ENCODE data around the gene GOLPH3L. TPM values are rescaled to one million over a fixed set of nuclear protein-coding genes. Genes with fewer than 3 reads are reported as not detected.

Gene GOLPH3L
- total and polyA plus RNA-seq, 4 donors, result 6.0 to 11.3 (median 7.5) TPM

DNA sequence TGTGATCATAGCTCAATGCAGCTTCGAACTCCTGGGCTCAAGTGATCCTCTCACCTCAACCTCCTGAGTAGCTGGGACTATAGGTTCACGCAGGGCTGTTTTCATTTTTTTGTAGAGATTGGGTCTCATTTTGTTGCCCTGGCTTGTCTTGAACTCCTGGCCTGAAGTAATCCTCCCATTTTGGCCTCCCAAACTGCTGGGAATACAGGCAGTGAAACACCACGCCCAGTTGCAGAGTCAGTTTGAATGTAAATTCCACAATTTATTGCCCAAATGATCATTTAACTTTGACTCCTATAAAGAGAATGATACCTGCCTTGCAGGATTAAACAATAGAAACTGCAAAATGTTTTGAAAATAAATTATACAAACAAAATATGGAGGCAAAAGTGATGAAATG is 10.7 kb downstream of the GOLPH3L start (continued):
- TF ChIP-seq REST (IDR thresholded peaks at IDR 0.05) (no peak), SP1 (IDR thresholded peaks at IDR 0.05) (no peak), EGR1 (IDR thresholded peaks at IDR 0.05; ENCODE audit: low read depth in 2 of 2) (no peak), FOXA1 (IDR thresholded peaks at IDR 0.05) (no peak), FOXA2 (IDR thresholded peaks at IDR 0.05) (no peak), NR2F2 (IDR thresholded peaks at IDR 0.05) (no peak), RXRA (IDR thresholded peaks at IDR 0.05) (no peak), HNF4A (conservative IDR thresholded peaks at IDR 0.05) (no peak), TAF1 (conservative IDR thresholded peaks at IDR 0.05) (no peak), YY1 (IDR thresholded peaks at IDR 0.05) (no peak), GABPA (IDR thresholded peaks at IDR 0.05 in 1 of 2, conservative IDR thresholded peaks at IDR 0.05 in 1 of 2) (no peak)
- TF ChIP-seq, protein P1, sequence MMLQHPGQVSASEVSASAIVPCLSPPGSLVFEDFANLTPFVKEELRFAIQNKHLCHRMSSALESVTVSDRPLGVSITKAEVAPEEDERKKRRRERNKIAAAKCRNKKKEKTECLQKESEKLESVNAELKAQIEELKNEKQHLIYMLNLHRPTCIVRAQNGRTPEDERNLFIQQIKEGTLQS (IDR thresholded peaks at IDR 0.05), result no peak

DNA sequence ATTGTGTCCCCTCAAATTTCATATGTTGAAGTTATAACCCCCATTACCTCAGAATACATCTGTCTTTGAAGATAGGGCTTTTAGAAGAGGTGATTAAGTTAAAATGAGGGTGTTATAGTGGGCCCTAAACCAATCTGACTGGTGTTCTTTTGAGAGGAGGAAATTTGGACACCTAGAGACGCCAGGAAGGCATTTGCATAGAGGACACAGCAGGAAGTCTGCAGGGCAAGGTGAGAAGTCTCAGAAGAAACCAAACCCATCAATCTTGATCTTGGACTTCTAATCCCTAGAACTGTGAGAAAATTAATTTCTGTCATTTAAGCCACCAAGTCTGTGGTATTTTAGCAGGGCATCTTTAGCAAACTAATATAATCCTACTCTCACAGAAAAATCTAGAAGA is 13.0 kb downstream of the GOLPH3L start:
- Histone ChIP-seq H3K4me1 (ENCODE audit: control insufficient read depth in 4 of 4, insufficient read depth in 4 of 4, low read length in 3 of 4) (no peaks in the 10 kb centered on the region), H3K27ac (ENCODE audit: low read depth in 1 of 2, low read length in 2 of 2) (no peak overlapping the region), H3K9ac (ENCODE audit: low read depth in 1 of 2, low read length in 2 of 2) (no peak overlapping the region), H3K9me3 (ENCODE audit: control insufficient read depth in 4 of 4, low read length in 3 of 4) (no peaks in the 10 kb centered on the region), H3K36me3 (ENCODE audit: control insufficient read depth in 4 of 4, insufficient read depth in 3 of 4, low read depth in 1 of 4, low read length in 3 of 4) (peaks cover 4 to 19% (median 11%) of the 10 kb centered on the region in 4 donors), H3K4me3 (ENCODE audit: low read depth in 1 of 3, low read length in 3 of 3) (no peak overlapping the region), H3K27me3 (ENCODE audit: control insufficient read depth in 4 of 4, insufficient read depth in 4 of 4, low read length in 3 of 4) (no peaks in the 10 kb centered on the region)
- no peak for DNase-seq (ENCODE audit: low spot score)
- no peak for TF ChIP-seq JUND (IDR thresholded peaks at IDR 0.05)
- TF ChIP-seq NR2F2 (IDR thresholded peaks at IDR 0.05), result no peak
- TF ChIP-seq, protein P2, sequence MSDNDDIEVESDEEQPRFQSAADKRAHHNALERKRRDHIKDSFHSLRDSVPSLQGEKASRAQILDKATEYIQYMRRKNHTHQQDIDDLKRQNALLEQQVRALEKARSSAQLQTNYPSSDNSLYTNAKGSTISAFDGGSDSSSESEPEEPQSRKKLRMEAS (IDR thresholded peaks at IDR 0.05), result no peak
- no peak for TF ChIP-seq HNF4G (IDR thresholded peaks at IDR 0.05)
- TF ChIP-seq RAD21 (IDR thresholded peaks at IDR 0.05), result no peak
- TF ChIP-seq, protein P3, sequence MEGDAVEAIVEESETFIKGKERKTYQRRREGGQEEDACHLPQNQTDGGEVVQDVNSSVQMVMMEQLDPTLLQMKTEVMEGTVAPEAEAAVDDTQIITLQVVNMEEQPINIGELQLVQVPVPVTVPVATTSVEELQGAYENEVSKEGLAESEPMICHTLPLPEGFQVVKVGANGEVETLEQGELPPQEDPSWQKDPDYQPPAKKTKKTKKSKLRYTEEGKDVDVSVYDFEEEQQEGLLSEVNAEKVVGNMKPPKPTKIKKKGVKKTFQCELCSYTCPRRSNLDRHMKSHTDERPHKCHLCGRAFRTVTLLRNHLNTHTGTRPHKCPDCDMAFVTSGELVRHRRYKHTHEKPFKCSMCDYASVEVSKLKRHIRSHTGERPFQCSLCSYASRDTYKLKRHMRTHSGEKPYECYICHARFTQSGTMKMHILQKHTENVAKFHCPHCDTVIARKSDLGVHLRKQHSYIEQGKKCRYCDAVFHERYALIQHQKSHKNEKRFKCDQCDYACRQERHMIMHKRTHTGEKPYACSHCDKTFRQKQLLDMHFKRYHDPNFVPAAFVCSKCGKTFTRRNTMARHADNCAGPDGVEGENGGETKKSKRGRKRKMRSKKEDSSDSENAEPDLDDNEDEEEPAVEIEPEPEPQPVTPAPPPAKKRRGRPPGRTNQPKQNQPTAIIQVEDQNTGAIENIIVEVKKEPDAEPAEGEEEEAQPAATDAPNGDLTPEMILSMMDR (IDR thresholded peaks at IDR 0.05; ENCODE audit: low read depth, low read length, missing input control), result no peak
- TF ChIP-seq, protein P1 (IDR thresholded peaks at IDR 0.05), result no peak
- TF ChIP-seq SP1 (IDR thresholded peaks at IDR 0.05), result no peak
- TF ChIP-seq RXRA (IDR thresholded peaks at IDR 0.05), result no peak
- TF ChIP-seq GABPA (IDR thresholded peaks at IDR 0.05 in 1 of 2, conservative IDR thresholded peaks at IDR 0.05 in 1 of 2), result no peak
- no peak for TF ChIP-seq REST (IDR thresholded peaks at IDR 0.05)
- no peak for TF ChIP-seq YY1 (IDR thresholded peaks at IDR 0.05)
- TF ChIP-seq EGR1 (IDR thresholded peaks at IDR 0.05; ENCODE audit: low read depth in 2 of 2), result no peak
- no peak for TF ChIP-seq TAF1 (conservative IDR thresholded peaks at IDR 0.05)
- WGBS, result 78% methylated on average over 1 of the region's 1 CpG
